NAMALWA (cell line): Measurements from ENCODE around the gene KIFC3.
"Not testable (repeated sequence)": the region's sequence is repeated elsewhere in the genome, so short reads cannot be mapped to it uniquely, and the experiment has no call there.

ENCODE experiments used
- DNase-seq: peaks from one replicate; pipeline ENCODE4 v3.0.0-alpha.2; 2015; ENCODE audit warnings: low spot score

Gene KIFC3

GRCh38 chr16:57802341-57803133, at the start of gene KIFC3:
TSS of gene KIFC3 (minus strand) at chr16:57802491. CDS start at chr16:57798243, 4,248 bp downstream.
- DNase-seq, result no peak

- no peak for DNase-seq
These were observed 45.9 kb upstream of the KIFC3 start for GRCh38 chr16:57848181-57848580.

GRCh38 chr16:57846931-57847330, 44.6 kb upstream of the KIFC3 start:
- not testable (repeated sequence) for DNase-seq

- DNase-seq, result no peak
These were observed 43.9 kb upstream of the KIFC3 start for GRCh38 chr16:57846078-57846697.

- DNase-seq, result no peak
These were observed 42.8 kb upstream of the KIFC3 start for GRCh38 chr16:57845115-57845514.

GRCh38 chr16:57844416-57845030, 42.2 kb upstream of the KIFC3 start:
- DNase-seq, result no peak

- DNase-seq, result no peak
These were observed 41.1 kb upstream of the KIFC3 start for GRCh38 chr16:57843400-57843799.

GRCh38 chr16:57842601-57843000, 40.3 kb upstream of the KIFC3 start:
- no peak for DNase-seq

GRCh38 chr16:57840833-57841232, 38.5 kb upstream of the KIFC3 start:
- no peak for DNase-seq

- no peak for DNase-seq
These were observed 35.9 kb upstream of the KIFC3 start for GRCh38 chr16:57838161-57838560.

- DNase-seq, result no peak
These were observed 35.2 kb upstream of the KIFC3 start for GRCh38 chr16:57837305-57838125.

- DNase-seq, result not testable (repeated sequence)
These were observed 33.1 kb upstream of the KIFC3 start for GRCh38 chr16:57835439-57835838.

- DNase-seq, result no peak
These were observed 32.6 kb upstream of the KIFC3 start for GRCh38 chr16:57834936-57835335.

GRCh38 chr16:57830890-57831484, 28.7 kb upstream of the KIFC3 start:
- no peak for DNase-seq

GRCh38 chr16:57829969-57830360, 27.7 kb upstream of the KIFC3 start:
- DNase-seq, result no peak

GRCh38 chr16:57828272-57829161, 26.2 kb upstream of the KIFC3 start:
- peak; percentile 37 for DNase-seq

GRCh38 chr16:57826706-57827625, 24.7 kb upstream of the KIFC3 start:
- DNase-seq, result no peak

- DNase-seq, result no peak
These were observed 23.8 kb upstream of the KIFC3 start for GRCh38 chr16:57826052-57826451.

GRCh38 chr16:57825298-57826044, 23.2 kb upstream of the KIFC3 start:
- DNase-seq, result no peak
